Stimulated activated CD8-positive, alpha-beta memory T cell treated with anti-CD3 and anti-CD28 coated beads, Interleukin-2, amount 100 ng/mL, for 48 hours (primary cell): ENCODE results near the gene PDGFB.

Experiments used
- DNase-seq, 2 donors: peaks; one replicate each; pipeline ENCODE4 v3.0.0-alpha.2; 2020; ENCODE audit warnings: low read depth in 2 of 2

The PDGFB gene

DNA sequence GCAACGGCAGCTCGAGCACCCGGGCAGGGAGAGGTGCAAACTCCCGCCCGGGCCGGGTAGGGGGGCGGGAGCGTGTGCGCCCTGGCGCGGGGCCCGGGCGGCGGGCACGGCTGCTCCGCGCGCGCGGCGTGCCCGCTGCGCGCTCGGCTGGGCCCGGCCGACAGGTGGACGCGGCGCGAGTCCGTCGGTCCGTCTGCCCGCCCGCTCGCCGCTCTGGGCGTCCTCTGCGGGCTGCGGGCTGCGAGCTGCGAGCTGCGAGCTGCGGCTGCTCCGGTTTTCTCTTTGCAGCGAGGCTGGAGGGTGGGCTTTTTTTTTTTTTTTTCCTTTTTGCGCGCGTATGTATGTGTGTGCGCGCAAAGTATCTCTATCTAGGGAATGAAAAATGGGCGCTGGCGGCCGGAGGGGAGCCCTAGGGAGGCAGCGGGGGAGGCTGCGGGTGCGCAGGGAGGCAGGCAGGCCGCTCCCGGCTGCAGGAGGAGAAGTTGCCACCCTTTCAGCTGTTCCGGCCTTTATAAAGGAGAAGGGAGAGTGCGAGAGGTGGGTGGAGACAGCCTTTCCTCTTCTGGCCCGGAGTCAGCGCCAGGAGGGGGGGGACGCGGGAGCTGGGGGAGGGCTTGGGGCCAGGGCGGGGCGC, at the start of gene PDGFB:
Gene PDGFB (minus strand): TSS at position 487 of the 634 bp plus-strand sequence. CDS start 1,019 bp downstream, outside the sequence.
- no peak for DNase-seq

DNA sequence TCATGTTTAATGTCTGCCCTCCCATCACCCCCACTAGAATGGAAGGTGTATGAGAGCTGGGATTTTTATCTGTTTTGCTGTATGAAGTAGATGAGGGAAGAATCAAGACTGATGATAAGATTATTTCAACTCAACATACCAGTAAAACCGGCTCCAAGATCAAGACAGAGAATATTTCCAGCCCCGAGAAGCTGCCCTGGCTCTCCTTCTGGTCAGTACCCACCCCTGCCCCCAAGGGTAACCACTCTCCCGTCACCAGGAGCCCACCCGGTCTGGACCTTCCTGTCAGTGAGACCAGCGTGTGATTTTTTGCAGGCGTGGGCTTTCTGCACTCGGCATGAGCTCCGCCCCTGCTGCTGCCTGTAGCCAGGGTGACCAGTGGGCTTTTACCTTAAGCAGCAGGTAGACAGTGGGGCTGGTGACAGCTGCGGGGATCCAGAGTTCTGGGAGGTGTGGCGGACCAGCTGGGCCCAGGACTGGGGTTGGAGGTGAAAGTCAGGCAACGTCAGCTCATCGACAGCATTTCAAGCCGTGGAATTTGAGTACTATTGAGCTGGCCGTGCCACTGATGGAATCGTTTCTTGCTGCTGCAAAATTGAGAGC, 49.1 kb upstream of the PDGFB start:
- DNase-seq: no peak

DNA sequence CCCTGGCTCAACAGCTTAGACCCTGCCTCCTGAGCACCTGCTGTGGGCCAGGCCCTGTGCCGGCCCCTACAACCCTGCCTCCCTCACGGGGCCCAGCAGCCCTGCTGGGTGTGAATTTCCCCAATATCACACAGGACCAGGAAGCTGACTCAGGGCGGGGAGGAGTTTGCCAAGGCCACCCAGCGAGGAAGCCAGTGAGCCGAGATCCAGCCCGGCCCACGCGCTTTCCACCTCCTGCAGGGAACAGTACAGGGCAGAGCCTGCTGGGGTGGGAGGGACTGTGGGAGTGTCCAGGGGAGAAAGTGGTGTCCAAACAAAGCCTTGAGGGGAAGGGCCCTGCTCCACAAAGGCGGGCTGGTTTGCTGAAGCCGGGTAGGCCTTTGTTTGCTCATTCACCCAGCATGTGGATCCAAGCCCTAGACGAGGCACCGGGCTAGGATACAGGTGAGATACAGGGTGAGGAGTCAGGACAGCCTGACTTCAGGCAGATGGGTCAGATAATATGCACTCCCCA, 47.8 kb upstream of the PDGFB start:
- DNase-seq: no peak

DNA sequence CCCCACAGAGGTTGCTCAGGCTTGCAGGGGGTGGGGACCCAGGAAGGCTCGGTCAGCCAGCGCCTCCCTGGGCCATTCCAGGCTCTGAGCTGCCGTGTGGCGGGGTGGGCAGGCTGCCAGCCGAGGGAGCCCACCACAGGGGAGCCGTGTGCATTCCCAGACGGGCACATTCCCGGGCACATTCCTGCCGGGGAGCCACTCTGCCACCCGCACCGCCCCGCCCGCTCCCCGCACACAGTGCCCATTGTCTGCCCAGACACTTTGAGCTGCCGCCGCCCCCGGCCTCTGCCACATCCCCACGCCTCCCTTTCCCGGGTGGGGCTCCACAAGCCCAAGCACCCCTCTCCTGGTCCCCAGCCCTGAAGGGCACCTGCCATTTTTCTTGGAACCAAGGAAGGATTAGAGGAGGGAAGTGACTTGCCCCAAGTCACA, 47.3 kb upstream of the PDGFB start:
- DNase-seq: no peak

DNA sequence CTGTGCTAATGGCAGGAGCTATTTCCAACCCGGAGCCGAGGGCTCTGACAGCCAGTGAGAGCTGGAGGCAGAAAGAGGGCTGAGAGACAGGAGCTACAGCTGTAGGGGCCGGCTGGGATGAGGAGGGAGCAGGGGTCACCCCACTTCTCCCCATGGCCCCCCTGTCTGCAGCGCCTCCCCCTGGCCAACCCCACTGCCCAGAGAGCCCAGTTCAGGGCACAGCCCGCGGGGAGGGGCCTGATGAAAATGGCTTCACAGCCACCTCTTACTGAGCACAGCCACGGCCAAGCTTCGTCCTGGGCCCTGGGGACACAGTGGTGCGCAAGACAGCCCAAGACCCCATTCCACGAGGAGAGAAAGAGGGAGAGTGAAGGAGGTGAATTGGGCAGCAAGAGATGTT, 46.7 kb upstream of the PDGFB start:
- DNase-seq: no peak

DNA sequence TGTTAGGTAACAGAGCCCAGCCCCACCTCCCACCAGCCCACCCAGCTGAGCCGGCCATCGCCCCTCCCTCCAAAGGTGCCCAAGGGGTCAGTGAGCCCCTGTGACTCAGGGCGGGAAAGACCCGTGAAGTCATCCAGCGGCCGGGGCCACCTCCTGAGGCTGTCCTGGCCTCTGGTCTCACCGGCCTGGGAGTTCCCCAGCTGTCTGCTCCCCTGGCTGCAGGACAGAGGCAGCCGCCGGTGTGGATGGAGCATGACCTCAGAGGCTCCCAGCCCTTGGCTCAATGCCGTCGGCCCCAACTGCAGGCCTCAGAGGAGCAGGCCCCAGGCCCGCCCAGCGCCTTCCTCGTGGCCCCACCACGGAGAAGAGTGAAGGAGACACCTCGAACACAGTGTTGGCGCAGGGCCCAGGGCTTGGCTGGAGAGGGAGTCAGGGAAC, 46.0 kb upstream of the PDGFB start:
- DNase-seq: no peak

DNA sequence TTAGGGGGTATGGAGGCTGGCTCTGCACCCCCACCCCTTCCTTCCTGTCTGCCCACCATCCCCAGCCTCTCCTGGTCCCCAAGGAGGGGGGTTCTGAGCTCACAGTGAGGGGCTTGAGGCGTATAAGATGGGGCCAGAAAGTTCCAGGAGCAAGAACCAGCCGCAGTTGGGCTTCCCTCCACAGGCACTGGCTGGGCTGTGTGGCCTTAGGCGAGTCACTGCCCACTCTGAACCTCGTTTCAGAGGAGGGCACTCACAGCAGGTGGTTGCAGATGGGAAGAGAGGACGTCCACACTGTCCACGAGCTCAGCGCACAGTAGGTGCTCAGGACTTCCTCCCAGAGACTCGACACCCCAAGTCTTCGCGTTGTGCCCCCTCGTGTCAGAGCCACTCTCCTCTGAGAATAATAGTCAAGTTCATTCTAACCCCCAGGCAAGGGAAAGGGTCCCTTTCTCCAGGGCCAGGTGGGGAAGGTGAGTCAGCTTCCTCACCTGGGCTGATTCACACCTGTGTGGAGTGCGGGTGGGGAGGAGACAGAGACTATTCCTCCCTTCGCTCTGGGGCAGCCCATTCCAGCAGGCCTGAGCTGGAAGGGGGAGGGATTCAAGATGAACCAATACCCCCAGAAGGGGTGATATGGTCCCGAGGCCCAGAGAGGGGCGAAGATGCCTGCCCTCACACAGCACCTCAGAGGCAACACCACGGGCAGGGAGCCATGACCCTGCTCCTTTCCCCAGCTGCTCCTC, 45.4 kb upstream of the PDGFB start:
- no peak for DNase-seq

DNA sequence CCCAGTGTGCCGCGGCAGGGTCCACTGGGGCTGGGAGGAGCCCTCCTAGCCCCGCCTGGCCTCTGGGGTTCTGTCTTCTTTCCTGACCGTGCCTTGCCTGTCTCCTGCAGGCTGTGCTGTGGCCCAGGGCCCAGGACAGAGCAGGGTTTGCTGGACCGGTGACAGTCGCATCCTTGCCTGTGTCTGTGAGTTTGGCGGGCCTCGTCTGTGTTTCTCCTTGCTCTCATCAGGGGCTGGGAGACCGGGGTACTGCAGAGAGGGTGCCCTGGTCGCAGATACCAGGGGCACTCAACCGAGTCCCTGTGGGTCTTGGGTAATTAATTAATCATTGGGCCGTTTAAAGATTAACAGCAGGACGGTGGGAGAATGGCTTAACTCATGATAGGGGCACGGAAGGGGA, 44.8 kb upstream of the PDGFB start:
- no peak for DNase-seq

DNA sequence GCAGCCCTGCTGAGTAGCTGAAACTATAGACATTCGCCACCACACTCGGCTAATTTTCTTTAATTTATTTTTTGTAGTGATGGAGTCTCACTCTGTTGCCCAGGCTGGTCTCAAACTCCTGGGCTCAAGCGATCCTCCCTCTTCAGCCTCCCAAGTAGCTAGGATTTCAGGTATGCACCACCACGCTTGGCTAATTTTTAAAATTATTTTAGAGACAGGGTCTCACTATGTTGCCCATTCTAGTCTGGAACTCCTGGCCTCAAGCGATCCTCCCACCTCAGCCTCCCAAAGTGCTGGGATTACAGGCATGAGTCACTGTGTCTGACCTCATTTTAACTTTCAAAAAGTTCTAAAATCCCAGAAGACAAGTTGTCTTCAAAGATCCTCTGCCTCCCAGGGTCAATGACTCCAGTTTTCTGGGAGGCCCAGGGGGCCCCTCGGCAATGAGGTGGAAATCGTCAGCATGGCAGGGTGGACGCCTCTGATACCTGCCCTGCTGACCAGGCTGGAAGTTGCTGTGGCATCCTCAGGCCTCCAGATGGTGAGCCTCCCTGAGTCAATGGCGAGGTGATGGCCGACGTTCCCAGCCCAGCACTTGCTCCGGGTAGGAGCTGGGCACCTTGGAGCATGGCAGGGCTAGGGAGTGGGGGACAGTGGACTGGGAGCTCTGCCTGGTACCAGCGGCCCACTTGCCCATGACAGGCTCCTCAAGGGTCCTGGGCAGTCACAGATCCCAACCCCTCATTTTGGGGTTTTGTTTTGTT, 43.5 kb upstream of the PDGFB start:
- DNase-seq: no peak

DNA sequence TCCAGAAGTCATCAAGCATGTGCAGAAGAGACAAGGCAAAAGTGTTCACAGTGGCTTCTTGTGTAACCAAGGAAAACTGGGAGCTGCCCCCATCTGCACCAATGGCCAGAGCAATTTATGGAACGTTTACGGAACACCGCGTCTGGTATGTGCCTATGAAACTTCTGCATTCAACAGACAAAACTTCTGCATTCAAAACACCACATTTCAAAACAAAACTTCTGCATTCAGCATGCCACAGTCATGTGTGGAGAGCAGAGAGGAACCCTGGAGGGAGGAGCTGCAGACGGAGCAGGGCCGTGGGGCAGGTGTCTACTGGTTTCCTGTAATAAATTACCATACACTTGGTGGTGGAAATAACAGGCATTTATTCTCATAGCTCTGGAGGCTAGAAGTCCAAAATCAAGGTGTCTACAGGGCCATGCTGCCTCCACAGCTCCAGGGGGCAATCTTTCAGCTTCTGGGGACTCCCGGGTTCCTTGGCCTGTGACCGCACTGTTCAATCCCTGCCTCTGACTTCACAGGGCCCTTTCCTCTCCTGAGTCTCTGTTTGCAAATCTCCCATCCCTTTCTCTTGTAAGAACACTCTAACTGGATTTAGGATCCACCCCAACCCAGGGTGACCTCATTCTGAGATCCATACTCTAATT, 42.4 kb upstream of the PDGFB start:
- DNase-seq: no peak

DNA sequence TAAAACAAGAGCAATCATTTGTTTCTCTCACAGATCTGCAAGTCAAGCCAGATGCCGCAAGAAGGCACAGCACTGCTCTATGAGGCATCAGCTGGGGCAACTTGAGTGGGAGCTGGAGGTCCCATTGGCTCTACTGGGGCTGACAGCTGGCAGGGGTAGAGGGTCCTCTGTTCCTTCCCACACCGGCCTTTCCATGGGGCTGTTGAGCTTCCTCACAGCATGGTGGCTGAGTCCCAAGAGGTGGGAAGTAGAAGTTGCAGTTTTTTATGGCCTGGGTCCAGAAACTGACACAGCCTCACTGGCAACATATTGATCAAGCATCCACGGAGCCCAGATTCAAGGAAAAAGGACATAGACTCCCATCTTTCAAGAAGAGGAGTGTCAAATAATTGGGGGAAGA, 40.2 kb upstream of the PDGFB start:
- no peak for DNase-seq

DNA sequence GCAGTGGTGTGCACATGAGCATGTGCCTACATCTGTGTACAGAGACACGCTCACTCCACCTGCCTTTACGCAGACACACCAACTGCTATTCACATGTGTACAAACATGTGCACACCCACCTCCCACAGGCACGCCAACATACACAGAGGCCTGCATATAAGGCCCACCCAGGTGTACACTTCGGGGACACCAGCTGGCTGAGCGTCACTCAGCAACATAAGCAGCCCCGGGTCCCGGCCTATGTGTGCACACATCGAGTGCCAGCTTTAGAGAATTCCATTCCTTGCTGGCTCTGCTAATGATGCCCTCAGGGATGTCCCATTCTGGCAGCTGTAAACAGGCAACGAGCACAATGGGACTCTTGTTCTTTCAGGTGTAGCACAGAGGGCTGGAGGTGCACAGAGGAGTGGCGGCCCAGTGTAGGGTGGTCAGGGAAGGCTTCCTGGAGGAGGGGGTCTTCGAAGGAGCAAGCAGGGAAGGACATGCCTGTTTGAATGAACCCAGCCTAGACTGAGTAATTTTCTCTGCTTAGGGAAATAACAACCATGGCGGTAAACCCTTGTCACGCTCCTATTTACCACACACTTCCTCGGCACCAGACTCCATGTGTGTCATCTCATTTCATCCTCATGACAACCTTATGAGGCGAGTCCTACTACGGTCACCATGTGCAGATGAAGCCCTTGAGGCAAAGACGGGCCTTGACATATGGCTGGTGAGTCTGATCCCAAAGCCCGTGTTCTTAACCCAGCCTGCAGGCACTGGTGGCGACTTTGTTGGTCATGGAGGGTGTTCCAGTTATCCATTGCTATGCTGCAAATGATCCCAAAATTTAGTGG, 39.6 kb upstream of the PDGFB start:
- DNase-seq: no peak

DNA sequence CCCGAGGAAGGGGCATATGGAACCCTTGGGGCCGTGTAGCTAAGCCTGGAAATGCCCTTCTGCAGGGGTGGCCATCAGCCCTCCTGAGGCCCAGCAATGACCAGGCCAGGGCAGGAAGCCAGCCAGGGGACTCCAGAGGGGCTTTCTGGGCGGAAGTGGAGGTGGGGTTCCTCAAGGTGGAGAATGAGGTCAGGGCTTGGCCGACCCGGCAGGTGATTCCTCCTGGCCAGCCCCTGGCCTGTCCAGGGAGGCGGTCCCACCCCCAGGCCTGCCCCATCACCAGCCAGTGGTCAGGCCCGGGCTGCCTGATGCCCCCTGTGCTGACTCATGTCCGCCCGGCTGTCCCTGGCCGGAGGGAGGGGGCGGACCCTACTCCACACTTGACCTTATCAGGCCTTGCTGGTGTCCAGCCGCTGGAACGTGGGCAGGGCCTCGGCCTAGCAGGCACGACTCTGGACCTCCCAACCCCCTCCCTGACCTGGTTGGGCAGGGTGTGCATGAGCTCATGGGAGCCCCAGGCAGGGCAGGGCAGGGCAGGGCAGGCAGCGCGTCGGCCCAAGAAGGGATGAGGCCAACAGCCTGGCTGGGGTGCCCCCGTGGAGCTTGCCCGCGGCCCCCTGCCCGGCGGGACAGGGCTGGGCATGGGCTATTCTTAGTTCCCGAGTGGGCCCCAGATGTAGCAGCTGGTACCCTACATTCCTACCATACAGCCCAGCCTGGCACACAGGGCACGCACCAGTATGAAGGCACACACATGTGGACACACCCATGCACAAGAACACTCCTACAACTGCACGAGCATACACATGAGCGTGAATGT, 38.8 kb upstream of the PDGFB start:
- DNase-seq: no peak

DNA sequence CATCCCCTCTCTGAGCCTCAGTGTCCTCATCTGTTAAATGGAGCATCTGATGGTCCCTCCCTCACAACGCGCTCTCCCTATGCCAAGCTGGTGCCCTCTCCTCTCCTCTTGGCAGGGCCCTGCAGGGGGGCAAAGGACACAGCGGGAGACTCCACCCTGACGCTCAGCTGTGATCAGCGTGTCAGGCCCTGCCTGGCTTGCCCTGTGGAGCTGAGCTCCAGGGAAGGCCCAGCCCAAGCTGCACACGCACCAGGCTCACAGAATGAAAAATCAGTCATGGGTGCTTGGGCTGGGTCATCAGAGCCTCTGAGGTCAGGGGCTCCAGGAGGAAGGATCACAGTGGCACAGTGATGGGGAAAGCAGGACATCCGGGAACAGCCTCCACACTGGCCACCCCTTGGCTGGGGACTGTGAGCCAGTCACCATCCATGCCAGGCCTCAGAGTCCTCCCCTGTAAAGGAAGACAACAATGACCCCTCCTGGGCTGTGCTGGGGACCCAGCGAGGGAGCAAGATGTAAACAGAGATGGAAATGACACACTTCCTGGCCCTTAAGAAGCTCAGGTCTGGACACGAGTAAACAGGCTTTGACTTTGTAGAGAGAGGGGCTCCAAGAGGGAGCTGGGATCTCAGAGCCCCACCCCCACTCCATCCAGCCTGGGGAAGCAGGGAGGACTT, 38.0 kb upstream of the PDGFB start:
- no peak for DNase-seq

DNA sequence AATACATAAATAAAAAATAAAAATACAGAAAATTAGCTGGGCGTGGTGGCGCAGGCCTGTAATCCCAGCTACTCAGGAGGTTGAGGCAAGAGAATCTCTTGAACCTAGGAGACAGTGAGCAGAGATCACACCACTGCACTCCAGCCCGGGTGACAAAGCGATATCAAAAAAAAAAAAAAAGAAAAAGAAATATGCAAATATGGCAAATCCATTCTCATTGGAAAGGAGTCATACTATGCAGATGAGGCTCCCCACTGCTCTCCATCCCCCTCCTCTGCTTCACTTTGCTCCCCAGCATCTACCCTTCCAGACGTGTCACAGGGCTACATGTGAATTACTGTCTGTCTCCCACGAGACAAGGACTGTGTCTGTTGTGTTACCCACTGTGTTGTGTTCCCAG, 36.3 kb upstream of the PDGFB start:
- no peak for DNase-seq

DNA sequence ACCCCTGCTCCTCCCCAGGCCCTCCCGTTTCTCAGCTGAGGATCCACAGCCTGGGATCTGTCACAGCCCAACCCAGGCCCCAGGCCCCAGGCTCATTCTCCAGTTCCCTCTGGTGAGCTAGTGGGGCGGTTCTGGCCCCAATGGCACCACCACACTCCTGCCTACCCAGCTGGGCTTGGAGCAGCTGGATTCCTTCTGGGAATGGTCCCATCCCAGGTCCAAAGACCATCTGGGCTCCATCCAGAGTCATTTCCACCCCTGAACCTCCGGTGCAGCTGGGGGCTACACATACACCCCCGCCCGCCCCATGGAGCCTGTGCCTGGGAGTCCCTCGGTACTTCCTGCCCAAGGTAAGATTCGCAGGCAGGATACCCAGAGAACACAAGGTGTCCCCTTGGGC, 35.5 kb upstream of the PDGFB start:
- DNase-seq: no peak

DNA sequence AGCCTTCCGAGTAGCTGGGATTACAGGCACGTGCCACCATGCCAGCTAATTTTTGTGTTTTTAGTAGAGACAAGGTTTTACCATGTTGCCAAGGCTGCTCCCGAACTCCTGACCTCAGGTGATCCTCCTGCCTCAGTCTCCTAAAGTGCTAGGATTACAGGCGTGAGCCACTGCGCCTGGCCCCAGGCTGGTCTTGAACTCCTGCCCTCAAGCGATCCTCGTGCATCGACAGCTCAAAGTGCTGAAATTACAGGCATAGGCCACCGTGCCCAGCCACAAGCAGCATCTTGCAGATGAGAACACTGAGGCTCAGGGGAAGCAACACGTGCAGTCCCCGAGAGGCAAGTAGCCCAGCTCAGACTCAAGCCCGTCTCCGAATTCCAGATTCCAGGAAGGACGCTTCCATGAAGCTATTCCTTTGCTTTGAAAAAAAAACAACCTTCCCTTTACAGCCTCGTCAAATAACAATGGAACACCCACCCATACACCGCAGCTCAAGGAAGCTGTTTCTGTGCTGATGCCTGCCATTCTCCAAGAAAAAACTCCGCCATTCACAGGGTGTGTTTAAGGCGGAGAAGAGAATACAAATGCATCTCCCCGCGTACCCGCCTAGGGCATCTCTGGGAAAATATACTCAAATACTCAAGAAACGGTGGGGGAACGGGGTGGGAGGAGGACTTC, 34.5 kb upstream of the PDGFB start:
- DNase-seq: no peak

DNA sequence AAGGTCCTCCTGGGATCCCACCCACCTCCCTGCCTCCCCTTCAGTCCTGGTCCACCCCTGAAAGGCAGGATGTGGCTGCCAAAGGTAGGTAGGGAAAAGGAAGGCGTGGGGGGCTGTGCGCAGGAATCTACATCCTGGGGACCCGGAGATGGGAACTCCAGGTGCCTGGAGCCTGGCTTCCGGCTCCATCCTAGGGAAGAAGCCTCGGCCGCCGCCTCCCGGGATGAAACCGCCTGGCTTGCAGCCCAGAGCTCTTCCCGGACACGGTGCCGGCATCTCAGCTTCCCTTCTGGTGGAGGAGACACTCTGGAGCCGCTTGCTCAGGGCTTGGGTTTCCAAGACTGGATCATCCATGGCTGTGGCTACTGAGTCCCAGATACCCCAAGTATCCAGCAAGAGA, 33.3 kb upstream of the PDGFB start:
- DNase-seq: no peak

DNA sequence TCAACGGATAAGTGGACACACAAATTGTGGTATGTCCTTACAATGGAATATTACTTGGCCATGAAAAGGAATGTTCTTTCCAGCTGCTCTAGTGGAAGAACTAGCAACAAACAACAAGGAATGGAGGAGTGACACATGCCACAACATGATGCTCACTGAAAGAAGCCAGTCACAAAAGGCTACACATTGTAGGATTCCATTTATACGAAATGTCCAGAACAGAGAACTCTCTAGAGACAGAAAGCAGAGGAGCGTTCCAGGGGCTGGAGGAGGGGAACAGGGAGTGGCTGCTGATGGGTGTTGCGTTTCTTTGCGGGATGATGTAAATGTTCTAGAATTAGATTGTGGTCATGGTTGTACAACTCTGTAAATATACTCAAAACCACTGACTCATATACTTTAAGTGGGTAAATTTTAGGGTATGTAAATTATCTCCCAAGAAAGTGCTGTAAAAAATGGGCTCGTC, 32.4 kb upstream of the PDGFB start:
- DNase-seq: no peak
